ENCODE results near the gene ASAP3. TPM values are rescaled to one million over a fixed set of nuclear protein-coding genes. Genes with fewer than 3 reads are reported as not detected.

The ASAP3 gene
- total and polyA plus RNA-seq, 2 of the 13 experiments (the other 11 are each of a cell fraction or from before 2014, with no cell fraction given): 32.6 to 37.0 TPM

DNA sequence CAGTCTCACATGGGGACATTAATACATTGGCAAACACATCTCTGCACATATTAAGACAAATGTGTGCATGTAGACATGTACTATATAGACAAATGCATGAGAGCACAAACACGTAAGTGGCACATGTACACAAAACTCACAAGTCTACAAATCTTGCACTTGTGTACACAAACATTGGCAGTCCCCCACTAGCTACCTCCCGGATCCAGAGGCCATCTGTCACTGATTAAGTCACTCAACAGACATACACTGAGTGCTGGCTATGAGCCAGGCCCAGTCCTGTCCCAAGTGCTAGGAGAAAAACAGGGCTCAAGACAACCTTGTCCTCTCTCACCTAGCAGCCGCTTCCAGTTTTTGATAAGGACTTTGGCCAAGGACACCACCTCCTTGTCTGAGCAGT is 66.4 kb downstream of the ASAP3 start (continued):
- TF ChIP-seq SOX6 (IDR thresholded peaks at IDR 0.05): no peak
- peak; percentile 15; the same call in 1 of the 2 replicates for TF ChIP-seq SOX6 (CRISPR knock-in tag; IDR thresholded peaks at IDR 0.05)

DNA sequence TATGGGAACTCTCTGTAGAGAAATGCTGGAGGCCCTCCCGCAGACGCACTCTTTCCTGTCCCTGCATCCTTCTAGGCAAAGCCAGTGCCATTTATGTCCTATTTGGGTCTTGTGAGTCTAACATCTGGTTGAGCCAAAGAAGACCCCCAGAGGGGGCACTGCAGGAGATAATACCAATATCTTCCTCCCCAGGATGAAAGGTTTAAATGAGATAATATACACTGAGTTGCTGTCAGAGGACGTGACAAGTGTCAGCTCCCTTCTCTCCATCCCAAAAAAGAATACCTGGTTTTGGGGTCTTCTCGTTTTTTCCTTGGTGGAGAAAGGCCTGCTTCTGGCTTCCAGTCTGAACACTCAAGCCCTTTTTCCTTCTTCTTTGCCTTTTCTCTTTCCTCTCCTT is 67.0 kb downstream of the ASAP3 start:
- peak overlapping the region; percentile 23 for H3K27ac ChIP-seq (ENCODE audit: extremely low read length, insufficient read depth, low read length)
- in situ Hi-C loops (cut with HindIII; ENCODE audit: extremely low pct_ligation_motif_present, low pct_unique_long_range_greater_than_20kb): no loop called here
- FAIRE-seq: no peak
- intact Hi-C loops (cut with micrococcal nuclease; ENCODE audit: unreplicated experiment): no loop called here
- no peak overlapping the region for H3K9ac ChIP-seq (ENCODE audit: insufficient read depth, low read depth, low read length)
- POLR2A ChIA-PET: no interaction called here
- WGBS (ENCODE audit: low lambda C conversion rate): 99% methylated on average over 4 of the region's 4 CpGs
- peaks cover 47% of the 10 kb centered on the region for H3K4me1 ChIP-seq (ENCODE audit: insufficient read depth, low read length)
- no peak overlapping the region for H3K4me3 ChIP-seq (replicated peaks in 1 of 3; ENCODE audit: insufficient read depth in 1 of 3, low read depth in 2 of 3, low read length in 3 of 3)
- peaks cover 27% of the 10 kb centered on the region for H3K79me2 ChIP-seq (ENCODE audit: insufficient read depth, low read length)
- no peak for DNase-seq (ENCODE audit: low spot score)
- no peaks in the 10 kb centered on the region for H3K27me3 ChIP-seq (ENCODE audit: control insufficient read depth in 1 of 2, insufficient read depth in 2 of 2, low read length in 2 of 2)
- no peaks in the 10 kb centered on the region for H4K20me1 ChIP-seq (ENCODE audit: insufficient read depth, low read length)
- no peak overlapping the region for H3K4me2 ChIP-seq (ENCODE audit: low read depth, low read length)
- BruUV-seq (replicated peaks): no TSS peak
- TF ChIP-seq PPARG (CRISPR knock-in tag; conservative IDR thresholded peaks at IDR 0.05): no peak
- no peak for TF ChIP-seq NBN (conservative IDR thresholded peaks at IDR 0.05)
- TF ChIP-seq TMF1 (CRISPR knock-in tag; IDR thresholded peaks at IDR 0.05; ENCODE audit: low read depth): no peak
- no peak for TF ChIP-seq SP140L (CRISPR knock-in tag; IDR thresholded peaks at IDR 0.05; ENCODE audit: borderline replicate concordance)
- TF ChIP-seq, protein P1, sequence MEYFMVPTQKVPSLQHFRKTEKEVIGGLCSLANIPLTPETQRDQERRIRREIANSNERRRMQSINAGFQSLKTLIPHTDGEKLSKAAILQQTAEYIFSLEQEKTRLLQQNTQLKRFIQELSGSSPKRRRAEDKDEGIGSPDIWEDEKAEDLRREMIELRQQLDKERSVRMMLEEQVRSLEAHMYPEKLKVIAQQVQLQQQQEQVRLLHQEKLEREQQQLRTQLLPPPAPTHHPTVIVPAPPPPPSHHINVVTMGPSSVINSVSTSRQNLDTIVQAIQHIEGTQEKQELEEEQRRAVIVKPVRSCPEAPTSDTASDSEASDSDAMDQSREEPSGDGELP (IDR thresholded peaks at IDR 0.05; ENCODE audit: borderline replicate concordance, low read depth): no peak
- TF ChIP-seq ZBTB21 (CRISPR knock-in tag; IDR thresholded peaks at IDR 0.05): no peak
- TF ChIP-seq ZNF292 (CRISPR knock-in tag; IDR thresholded peaks at IDR 0.05; ENCODE audit: borderline replicate concordance, low read depth): no peak
- TF ChIP-seq ARNTL (CRISPR knock-in tag; IDR thresholded peaks at IDR 0.05): no peak
- no peaks in the 10 kb centered on the region for H3K9me3 ChIP-seq (ENCODE audit: low read length)
- peaks cover 11 to 32% of the 10 kb centered on the region in 2 experiments for H3K36me3 ChIP-seq (replicated peaks in 1 of 2; ENCODE audit: control insufficient read depth in 1 of 2, insufficient read depth in 2 of 2, low read length in 2 of 2)
- no peak overlapping the region for H2AFZ ChIP-seq (ENCODE audit: low read length)
- ATAC-seq: no peak
- CTCF ChIA-PET (ENCODE audit: low intra/inter-chr PET ratio, low total read pairs): no interaction called here

Measured in HepG2 (cell line).